HG03108 (cell line): ENCODE results near the gene RABGGTA.
"Not testable (repeated sequence)": the region's sequence is repeated elsewhere in the genome, so short reads cannot be mapped to it uniquely, and the experiment has no call there.

ENCODE experiments used
- ATAC-seq: cut with Tn5 transposase; IDR thresholded peaks from one replicate; pipeline ENCODE4 v1.9.1; 2021; ENCODE audit warnings: moderate library complexity; ENCODE audit not compliant: unreplicated experiment

RABGGTA gene

GRCh38 chr14:24222987-24223386 lies 48.4 kb downstream of the RABGGTA start:
- not testable (repeated sequence) for ATAC-seq

- no peak for ATAC-seq
Measured at GRCh38 chr14:24219521-24219920, 51.9 kb downstream of the RABGGTA start.

GRCh38 chr14:24219080-24219479 lies 52.3 kb downstream of the RABGGTA start:
- no peak for ATAC-seq

GRCh38 chr14:24216876-24217275 lies 54.5 kb downstream of the RABGGTA start:
- ATAC-seq = not testable (repeated sequence)

GRCh38 chr14:24216345-24216699 lies 55.1 kb downstream of the RABGGTA start:
- ATAC-seq = no peak
